Activated naive CD8-positive, alpha-beta T cell treated with anti-CD3 and anti-CD28 coated beads for 36 hours (primary cell): ENCODE measurements around the gene PRKAB1. TPM values are rescaled to one million over a fixed set of nuclear protein-coding genes. Genes with fewer than 3 reads are reported as not detected.

Experiments used
- DNase-seq: peaks from one replicate; pipeline ENCODE4 v3.0.0; 2021
- H3K27ac Mint-ChIP-seq: one replicate; pipeline ENCODE4 v1.8.0; 2022; ENCODE audit warnings: mild to moderate bottlenecking, moderate library complexity, mixed read lengths
- H3K27me3 Mint-ChIP-seq: one replicate; pipeline ENCODE4 v1.8.0; 2022; ENCODE audit warnings: mild to moderate bottlenecking, mixed read lengths
- H3K36me3 Mint-ChIP-seq: one replicate; pipeline ENCODE4 v1.8.0; 2021; ENCODE audit warnings: mild to moderate bottlenecking, mixed read lengths
- H3K4me1 Mint-ChIP-seq: one replicate; pipeline ENCODE4 v1.8.0; 2021; ENCODE audit warnings: mixed read lengths
- H3K4me3 Mint-ChIP-seq: one replicate; pipeline ENCODE4 v1.8.0; 2022; ENCODE audit warnings: mild to moderate bottlenecking, moderate library complexity, mixed read lengths
- H3K9me3 Mint-ChIP-seq: one replicate; pipeline ENCODE4 v1.8.0; 2022; ENCODE audit warnings: mixed read lengths
- total RNA-seq, 2 experiments: library from RNA; stranded (reverse); gene quantifications; one replicate each; pipeline ENCODE4 v1.2.3, GENCODE V29; 2021

PRKAB1 gene
- total RNA-seq, 2 experiments from 2014 or later, result 26.1 to 26.5 TPM

- no peak for DNase-seq
- Mint-ChIP-seq H3K36me3 (peaks cover 23% of the 10 kb centered on the region), H3K27me3 (no peaks in the 10 kb centered on the region), H3K4me1 (peaks cover 16% of the 10 kb centered on the region), H3K4me3 (no peak overlapping the region), H3K27ac (no peak overlapping the region), H3K9me3 (no peaks in the 10 kb centered on the region)
Measured at GRCh38 chr12:119686355-119686754, 18.4 kb downstream of the PRKAB1 start.

GRCh38 chr12:119686776-119687175, 18.8 kb downstream of the PRKAB1 start:
- no peak for DNase-seq
- Mint-ChIP-seq H3K27ac (no peak overlapping the region), H3K9me3 (no peaks in the 10 kb centered on the region), H3K4me1 (peaks cover 15% of the 10 kb centered on the region), H3K36me3 (peaks cover 22% of the 10 kb centered on the region), H3K4me3 (no peak overlapping the region), H3K27me3 (no peaks in the 10 kb centered on the region)

DNA sequence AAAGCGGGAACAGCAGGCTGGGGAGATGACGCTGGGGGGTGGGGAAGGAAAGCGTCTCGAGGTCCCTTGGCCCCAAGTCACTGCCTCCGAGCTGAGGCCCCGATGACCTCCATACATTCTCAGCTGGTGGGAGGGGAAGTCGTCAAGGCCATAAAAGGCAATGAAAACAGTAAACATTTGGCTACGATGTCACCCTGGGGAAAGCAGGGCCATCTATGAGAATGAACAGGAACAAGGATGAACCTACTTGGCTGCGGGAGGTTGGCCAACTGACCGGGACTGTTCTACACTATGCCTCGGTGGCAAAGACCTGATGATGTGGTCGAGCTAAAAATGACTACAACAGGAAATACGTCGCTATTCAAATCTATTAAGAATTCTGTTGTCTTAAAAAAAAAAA, 19.5 kb downstream of the PRKAB1 start:
- Mint-ChIP-seq H3K27me3 (no peaks in the 10 kb centered on the region), H3K4me3 (no peak overlapping the region), H3K27ac (no peak overlapping the region), H3K4me1 (peaks cover 9% of the 10 kb centered on the region), H3K36me3 (peaks cover 18% of the 10 kb centered on the region), H3K9me3 (no peaks in the 10 kb centered on the region)
- no peak for DNase-seq

DNA sequence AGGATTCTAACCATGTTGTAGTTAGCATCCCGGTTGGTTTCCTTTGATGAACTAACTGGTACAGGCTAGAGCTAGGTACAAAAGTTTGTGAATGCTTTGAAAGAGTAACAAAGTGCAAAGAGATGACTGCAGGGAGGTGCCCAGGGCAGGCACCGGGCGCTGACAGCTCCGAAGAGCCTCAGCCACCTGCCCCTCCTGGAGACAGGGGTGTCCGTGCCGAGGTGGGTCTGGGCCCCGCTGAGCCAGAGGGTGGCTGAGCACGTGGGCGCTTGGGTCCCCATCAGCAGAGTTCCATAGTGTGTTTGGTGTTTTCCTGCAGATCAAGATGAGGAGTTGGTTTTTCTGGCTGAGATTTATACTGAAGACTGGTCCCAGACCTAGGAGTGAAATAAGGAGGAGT, 19.9 kb downstream of the PRKAB1 start:
- Mint-ChIP-seq H3K4me3 (no peak overlapping the region), H3K36me3 (peaks cover 15% of the 10 kb centered on the region), H3K9me3 (no peaks in the 10 kb centered on the region), H3K4me1 (peaks cover 4% of the 10 kb centered on the region), H3K27me3 (no peaks in the 10 kb centered on the region), H3K27ac (no peak overlapping the region)
- DNase-seq, result no peak

GRCh38 chr12:119689935-119690500, 22.1 kb downstream of the PRKAB1 start:
- Mint-ChIP-seq H3K4me1 (no peaks in the 10 kb centered on the region), H3K27ac (no peak overlapping the region), H3K4me3 (no peak overlapping the region), H3K36me3 (peaks cover 8% of the 10 kb centered on the region), H3K9me3 (no peaks in the 10 kb centered on the region), H3K27me3 (no peaks in the 10 kb centered on the region)
- no peak for DNase-seq

GRCh38 chr12:119691202-119691810, 23.4 kb downstream of the PRKAB1 start:
- H3K27me3 Mint-ChIP-seq, result no peaks in the 10 kb centered on the region
- H3K4me1 Mint-ChIP-seq, result no peaks in the 10 kb centered on the region
- no peak overlapping the region for H3K4me3 Mint-ChIP-seq
- DNase-seq, result no peak
- no peaks in the 10 kb centered on the region for H3K9me3 Mint-ChIP-seq
- H3K36me3 Mint-ChIP-seq, result peaks cover 5% of the 10 kb centered on the region
- H3K27ac Mint-ChIP-seq, result no peak overlapping the region

DNA sequence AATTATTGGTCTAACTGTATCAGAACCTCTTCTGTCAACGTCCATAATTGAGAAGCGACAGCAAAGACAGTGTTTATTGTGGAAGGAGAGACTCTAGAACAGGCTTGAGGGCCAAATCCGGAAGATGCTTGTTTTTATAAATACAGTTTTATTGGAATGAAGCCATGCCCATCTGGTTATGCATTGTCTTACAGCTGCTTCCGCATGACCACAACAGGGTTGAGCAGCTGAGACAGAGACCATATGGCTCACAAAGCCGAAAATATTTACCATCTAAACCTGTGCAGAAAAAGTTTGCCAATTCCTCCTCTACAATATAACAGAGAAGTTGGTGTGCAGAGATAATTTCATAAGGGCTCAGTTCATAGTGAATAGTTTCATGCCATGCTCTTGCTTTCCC, 24.5 kb downstream of the PRKAB1 start:
- peaks cover 2% of the 10 kb centered on the region for H3K36me3 Mint-ChIP-seq
- H3K9me3 Mint-ChIP-seq, result no peaks in the 10 kb centered on the region
- H3K4me1 Mint-ChIP-seq, result no peaks in the 10 kb centered on the region
- H3K27me3 Mint-ChIP-seq, result no peaks in the 10 kb centered on the region
- no peak overlapping the region for H3K4me3 Mint-ChIP-seq
- H3K27ac Mint-ChIP-seq, result no peak overlapping the region
- no peak for DNase-seq

- Mint-ChIP-seq H3K27ac (no peak overlapping the region), H3K36me3 (no peaks in the 10 kb centered on the region), H3K9me3 (no peaks in the 10 kb centered on the region), H3K4me1 (no peaks in the 10 kb centered on the region), H3K27me3 (no peaks in the 10 kb centered on the region), H3K4me3 (no peak overlapping the region)
- DNase-seq, result no peak
Measured at GRCh38 chr12:119692997-119693396, 25.1 kb downstream of the PRKAB1 start.

GRCh38 chr12:119693511-119693910, 25.6 kb downstream of the PRKAB1 start:
- Mint-ChIP-seq H3K36me3 (no peaks in the 10 kb centered on the region), H3K27me3 (no peaks in the 10 kb centered on the region), H3K4me3 (no peak overlapping the region), H3K27ac (no peak overlapping the region), H3K9me3 (no peaks in the 10 kb centered on the region), H3K4me1 (no peaks in the 10 kb centered on the region)
- DNase-seq, result no peak

DNA sequence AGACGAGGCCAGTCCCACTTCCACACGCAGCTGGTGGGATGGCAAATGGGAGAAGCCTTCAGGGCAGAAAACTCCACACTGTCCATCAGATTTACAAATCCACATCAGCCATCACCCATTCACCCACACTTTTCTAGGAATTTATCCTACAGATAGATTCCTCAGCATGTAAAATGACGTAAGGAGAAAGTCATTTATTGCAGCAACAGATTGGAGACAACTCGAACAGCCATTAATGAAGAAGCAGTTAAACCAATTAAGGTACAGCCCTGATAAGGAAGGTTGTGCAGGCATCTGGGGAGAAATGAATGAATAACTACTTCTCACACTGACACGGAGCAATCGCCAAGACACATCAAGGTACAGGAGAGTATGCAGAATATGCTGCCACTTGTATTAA, 26.2 kb downstream of the PRKAB1 start:
- H3K4me1 Mint-ChIP-seq, result no peaks in the 10 kb centered on the region
- no peak overlapping the region for H3K27ac Mint-ChIP-seq
- no peak for DNase-seq
- H3K4me3 Mint-ChIP-seq, result no peak overlapping the region
- H3K27me3 Mint-ChIP-seq, result no peaks in the 10 kb centered on the region
- H3K36me3 Mint-ChIP-seq, result no peaks in the 10 kb centered on the region
- no peaks in the 10 kb centered on the region for H3K9me3 Mint-ChIP-seq

GRCh38 chr12:119695034-119695433, 27.1 kb downstream of the PRKAB1 start:
- Mint-ChIP-seq H3K9me3 (no peaks in the 10 kb centered on the region), H3K4me1 (no peaks in the 10 kb centered on the region), H3K27me3 (no peaks in the 10 kb centered on the region), H3K36me3 (peaks cover 3% of the 10 kb centered on the region), H3K27ac (no peak overlapping the region), H3K4me3 (no peak overlapping the region)
- no peak for DNase-seq

- DNase-seq, result no peak
- Mint-ChIP-seq H3K9me3 (no peaks in the 10 kb centered on the region), H3K27ac (no peak overlapping the region), H3K36me3 (peaks cover 12% of the 10 kb centered on the region), H3K4me3 (no peak overlapping the region), H3K27me3 (no peaks in the 10 kb centered on the region), H3K4me1 (no peaks in the 10 kb centered on the region)
Measured at GRCh38 chr12:119696943-119697342, 29.0 kb downstream of the PRKAB1 start.

- no peaks in the 10 kb centered on the region for H3K4me1 Mint-ChIP-seq
- DNase-seq, result no peak
- H3K4me3 Mint-ChIP-seq, result no peak overlapping the region
- no peak overlapping the region for H3K27ac Mint-ChIP-seq
- peaks cover 18% of the 10 kb centered on the region for H3K36me3 Mint-ChIP-seq
- H3K27me3 Mint-ChIP-seq, result no peaks in the 10 kb centered on the region
- H3K9me3 Mint-ChIP-seq, result no peaks in the 10 kb centered on the region
Measured at GRCh38 chr12:119699199-119699760, 31.3 kb downstream of the PRKAB1 start.

- Mint-ChIP-seq H3K27me3 (no peaks in the 10 kb centered on the region), H3K27ac (no peak overlapping the region), H3K9me3 (no peaks in the 10 kb centered on the region), H3K4me1 (no peaks in the 10 kb centered on the region), H3K36me3 (peaks cover 18% of the 10 kb centered on the region), H3K4me3 (no peak overlapping the region)
- no peak for DNase-seq
Measured at GRCh38 chr12:119700078-119700477, 32.1 kb downstream of the PRKAB1 start.

- Mint-ChIP-seq H3K4me3 (no peak overlapping the region), H3K27ac (no peak overlapping the region), H3K4me1 (no peaks in the 10 kb centered on the region), H3K9me3 (no peaks in the 10 kb centered on the region), H3K27me3 (no peaks in the 10 kb centered on the region), H3K36me3 (peaks cover 39% of the 10 kb centered on the region)
- no peak for DNase-seq
Measured at GRCh38 chr12:119704065-119704747, 36.3 kb downstream of the PRKAB1 start.

GRCh38 chr12:119705182-119705581, 37.2 kb downstream of the PRKAB1 start:
- Mint-ChIP-seq H3K36me3 (peaks cover 37% of the 10 kb centered on the region), H3K27ac (no peak overlapping the region), H3K9me3 (no peaks in the 10 kb centered on the region), H3K4me1 (no peaks in the 10 kb centered on the region), H3K27me3 (no peaks in the 10 kb centered on the region), H3K4me3 (no peak overlapping the region)
- no peak for DNase-seq
